IMR-90 (cell line): ENCODE results near the gene RHOT2.

Experiments
- BHLHE40 ChIP-seq: fragments of 150-350 bp; IDR thresholded peaks from 2 replicates; pipeline ENCODE4 v1.6.1; 2016; ENCODE audit warnings: mild to moderate bottlenecking, low read depth, low read length
- CTCF ChIP-seq: conservative IDR thresholded peaks from 2 replicates; pipeline ENCODE4 v1.5.1; 2012; ENCODE audit warnings: mild to moderate bottlenecking, low read depth, low read length, improper control_type of control experiment
- FOS ChIP-seq: fragments of 150-350 bp; IDR thresholded peaks from 2 replicates; pipeline ENCODE4 v1.6.1; 2016; ENCODE audit warnings: low read depth, low read length
- RAD21 ChIP-seq: IDR thresholded peaks from 2 replicates; pipeline ENCODE4 v1.6.1; 2012; ENCODE audit warnings: low read length, improper control_type of control experiment

- TF ChIP-seq FOS = no peak
- no peak for TF ChIP-seq BHLHE40
- TF ChIP-seq CTCF = no peak
- no peak for TF ChIP-seq RAD21
Measured at GRCh38 chr16:693364-693763, 25.4 kb downstream of the RHOT2 start.
